CD4-positive, alpha-beta T cell treated with Interleukin-4 for 4 hours (primary cell): ENCODE data around the gene THAP7.

Source experiments
- DNase-seq: peaks from one replicate; pipeline ENCODE4 v3.0.0-alpha.2; 2020

The THAP7 gene

GRCh38 chr22:20962491-20962945 is 39.4 kb downstream of the THAP7 start:
- no peak for DNase-seq

- no peak for DNase-seq
Measured at GRCh38 chr22:20960609-20961008, 41.3 kb downstream of the THAP7 start.

DNA sequence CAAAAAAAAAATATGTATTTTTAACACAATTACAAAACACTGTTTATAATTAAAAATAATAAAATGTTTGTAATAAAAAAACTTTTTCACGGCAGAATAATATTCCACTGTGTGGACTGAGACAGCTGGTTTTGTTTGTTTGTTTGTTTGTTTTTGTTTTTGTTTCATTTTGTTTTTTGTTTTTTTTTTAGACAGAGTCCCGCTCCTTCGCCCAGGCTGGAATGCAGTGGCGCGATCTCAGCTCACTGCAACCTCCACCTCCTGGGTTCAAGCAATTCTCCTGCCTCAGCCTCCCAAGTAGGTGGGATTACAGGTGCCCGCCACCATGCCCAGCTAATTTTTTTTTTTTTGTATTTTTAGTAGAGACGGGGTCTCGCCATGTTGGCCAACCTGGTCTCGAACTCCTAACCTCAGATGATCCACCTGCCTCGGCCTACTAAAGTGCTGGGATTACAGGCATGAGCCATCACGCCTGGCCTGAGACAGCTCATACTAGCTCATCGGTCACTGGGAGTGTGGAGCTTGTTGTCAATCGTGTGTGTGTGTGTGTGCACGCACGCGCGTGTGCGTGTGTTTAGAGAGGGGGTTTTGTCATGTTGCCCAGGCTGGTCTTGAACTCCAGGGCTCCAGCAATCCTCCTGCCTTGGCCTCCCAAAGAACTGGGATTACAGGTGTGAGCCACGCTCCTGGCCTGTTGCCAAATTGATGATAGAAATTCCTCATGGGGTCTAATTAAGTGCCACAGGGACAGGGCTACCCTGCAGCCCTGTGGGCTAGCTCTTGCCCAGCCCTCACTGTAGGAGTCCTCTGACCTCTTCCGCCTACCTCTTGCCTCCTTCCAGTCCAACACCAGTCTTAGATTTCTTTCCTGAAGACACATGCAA is 42.1 kb downstream of the THAP7 start:
- DNase-seq, result no peak

- no peak for DNase-seq
Measured at GRCh38 chr22:20957683-20958431, 44.1 kb downstream of the THAP7 start.

DNA sequence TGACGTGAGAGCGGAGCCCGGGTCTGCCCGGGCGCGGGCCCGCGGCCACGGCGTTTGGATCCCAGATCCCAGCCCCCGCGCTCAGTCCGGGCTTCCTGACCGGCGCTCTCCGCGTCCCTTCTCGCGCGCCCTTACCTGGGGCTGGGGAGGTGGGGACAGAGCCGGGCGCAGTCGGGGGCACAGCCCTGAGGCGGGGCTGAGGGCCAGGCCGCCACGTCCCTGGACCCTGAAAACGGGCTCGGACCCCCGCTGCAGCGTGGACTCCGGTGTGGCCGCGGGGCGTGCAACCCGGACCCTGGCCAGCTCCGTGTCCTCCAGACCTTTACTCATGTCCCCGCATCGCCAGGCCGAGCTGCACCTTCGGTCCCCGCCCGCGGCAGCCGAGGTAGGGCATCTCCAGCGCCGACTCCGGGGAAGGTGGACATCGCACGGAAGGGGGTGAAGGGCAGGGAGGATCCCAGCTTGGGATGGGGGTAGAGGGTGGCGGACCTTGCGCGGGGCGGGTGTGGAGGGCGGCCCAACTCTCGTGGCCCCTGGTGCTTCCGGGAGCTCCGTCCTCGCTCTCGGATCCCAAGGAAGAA is 44.7 kb downstream of the THAP7 start:
- no peak for DNase-seq

DNA sequence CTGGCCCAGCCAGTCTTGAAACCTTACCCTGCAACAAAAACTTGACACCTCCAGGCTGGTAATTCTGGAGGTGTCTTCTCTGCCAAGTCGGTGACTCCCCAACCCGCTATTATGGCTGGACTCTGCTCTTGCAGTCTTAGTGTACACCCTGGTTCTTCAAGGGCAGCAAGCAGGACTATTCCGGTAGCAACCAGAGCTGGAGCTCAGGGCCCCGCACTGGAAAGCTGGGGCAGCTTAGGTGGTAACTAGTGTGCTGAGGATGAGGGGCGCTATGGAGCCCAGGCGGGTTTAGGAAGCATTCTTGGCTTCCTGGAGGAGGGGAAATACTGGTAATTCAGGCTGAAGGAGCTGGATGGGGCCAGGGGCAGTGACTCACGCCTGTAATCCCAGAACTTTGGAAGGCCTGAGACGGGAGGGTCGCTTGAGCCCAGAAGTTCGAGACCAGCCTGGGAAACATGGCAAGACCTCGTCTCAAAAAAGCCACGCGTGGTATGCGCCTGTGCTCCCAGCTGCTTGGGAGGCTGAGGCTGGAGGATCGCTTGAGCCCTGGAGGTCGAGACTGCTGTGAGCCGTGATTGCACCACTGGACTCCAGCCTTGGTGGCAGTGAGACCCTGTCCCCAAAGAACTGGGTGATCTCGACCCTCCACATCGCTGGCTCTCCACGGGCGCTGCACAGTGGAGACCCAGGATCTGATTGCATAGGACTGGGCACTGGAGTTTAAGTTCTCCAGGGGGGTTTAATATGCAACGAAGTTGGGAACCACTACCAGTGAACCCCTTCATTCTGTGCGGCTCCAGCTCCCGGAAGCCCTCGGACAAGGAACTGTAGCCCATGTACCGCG is 45.4 kb downstream of the THAP7 start:
- no peak for DNase-seq

- no peak for DNase-seq
Measured at GRCh38 chr22:20955548-20955947, 46.4 kb downstream of the THAP7 start.

DNA sequence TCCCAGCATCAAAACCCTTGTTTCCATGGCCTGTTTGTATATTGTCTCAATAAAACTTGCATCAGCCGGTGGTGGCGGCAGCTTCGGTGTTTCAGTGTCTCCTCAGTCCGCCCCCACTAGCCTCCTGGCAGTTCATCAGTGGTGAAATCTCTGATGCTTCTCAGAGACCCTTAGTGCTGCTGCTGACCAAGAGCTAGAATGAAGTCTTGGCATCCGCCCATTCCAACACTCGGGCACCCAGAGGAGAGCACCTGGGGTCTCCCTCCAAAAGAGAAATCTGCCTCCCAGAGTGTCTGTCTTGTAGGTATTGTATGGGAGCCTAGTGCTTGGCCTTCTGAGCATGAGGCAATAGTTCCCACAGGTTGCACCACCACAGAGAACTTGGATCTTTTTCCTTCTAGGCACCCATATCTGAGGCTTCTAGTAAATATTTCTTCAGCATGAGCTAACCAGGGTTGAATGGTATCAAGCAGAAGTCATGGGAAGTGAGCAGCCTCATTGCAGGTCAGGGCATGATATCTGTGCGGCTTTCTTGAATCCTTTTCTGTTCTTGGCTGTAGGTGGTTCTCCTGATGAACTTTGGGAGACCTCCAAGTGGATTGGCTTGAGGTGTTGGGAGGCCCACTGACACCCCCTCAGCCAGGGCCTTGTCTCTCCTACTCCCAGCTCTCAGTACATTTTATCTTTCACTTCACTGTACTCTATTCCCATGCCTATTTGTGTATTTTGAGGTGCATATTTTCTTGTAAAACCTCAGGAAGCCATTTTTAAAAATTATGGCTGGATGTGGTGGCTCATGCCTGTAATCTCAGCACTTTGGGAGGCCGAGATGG is 48.0 kb downstream of the THAP7 start:
- no peak for DNase-seq

DNA sequence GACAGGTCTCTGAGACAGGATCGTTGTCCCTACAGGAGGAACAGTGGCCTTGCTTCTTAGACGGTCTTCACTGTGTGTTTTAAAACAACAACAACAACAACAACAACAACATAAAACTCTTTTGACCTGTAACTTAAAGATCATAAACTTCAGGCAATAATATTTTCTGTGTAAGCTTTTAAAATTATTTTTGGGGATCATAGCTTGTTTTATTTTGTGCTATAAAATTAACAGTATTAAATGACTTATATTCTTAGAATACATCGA is 48.6 kb downstream of the THAP7 start:
- no peak for DNase-seq

- no peak for DNase-seq
Measured at GRCh38 chr22:20952544-20953341, 49.2 kb downstream of the THAP7 start.

GRCh38 chr22:20951932-20952380 is 50.0 kb downstream of the THAP7 start:
- DNase-seq, result no peak

DNA sequence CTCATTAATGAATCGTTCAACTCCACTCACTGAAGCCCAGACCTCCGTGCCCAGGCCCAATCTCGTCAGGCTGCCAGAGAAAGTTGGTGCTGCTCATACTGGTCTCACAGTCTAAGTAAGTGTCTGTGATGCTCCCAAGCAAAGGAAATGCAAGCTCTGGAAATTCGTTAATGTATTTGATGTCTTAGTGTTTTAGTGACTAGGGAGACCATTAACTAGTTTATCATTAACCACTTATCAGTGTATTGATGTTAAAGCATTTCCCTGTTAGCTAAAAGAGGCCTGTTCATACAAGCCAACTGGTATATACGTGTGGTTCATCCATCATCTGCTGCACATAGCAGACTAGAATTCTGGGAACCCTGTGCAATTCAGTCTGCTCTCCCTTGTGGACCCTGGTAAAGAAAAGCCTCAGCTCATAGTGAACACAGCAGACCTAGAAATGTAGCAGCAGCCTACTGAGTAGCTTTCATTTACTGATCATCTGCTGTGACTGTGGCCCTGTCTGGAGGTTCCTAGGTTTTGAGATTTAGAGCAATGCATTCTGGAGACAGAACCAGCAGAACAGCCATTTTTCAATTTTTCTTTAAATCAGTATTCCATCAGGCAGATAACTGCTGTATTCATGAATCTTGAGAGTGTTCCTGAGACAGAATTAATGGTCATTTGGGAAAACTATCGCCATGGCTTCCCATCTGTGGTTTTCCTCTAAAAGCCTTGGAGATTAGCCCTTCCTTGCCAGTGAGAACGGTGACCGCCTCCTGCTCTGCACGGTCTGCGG is 50.6 kb downstream of the THAP7 start:
- no peak for DNase-seq

DNA sequence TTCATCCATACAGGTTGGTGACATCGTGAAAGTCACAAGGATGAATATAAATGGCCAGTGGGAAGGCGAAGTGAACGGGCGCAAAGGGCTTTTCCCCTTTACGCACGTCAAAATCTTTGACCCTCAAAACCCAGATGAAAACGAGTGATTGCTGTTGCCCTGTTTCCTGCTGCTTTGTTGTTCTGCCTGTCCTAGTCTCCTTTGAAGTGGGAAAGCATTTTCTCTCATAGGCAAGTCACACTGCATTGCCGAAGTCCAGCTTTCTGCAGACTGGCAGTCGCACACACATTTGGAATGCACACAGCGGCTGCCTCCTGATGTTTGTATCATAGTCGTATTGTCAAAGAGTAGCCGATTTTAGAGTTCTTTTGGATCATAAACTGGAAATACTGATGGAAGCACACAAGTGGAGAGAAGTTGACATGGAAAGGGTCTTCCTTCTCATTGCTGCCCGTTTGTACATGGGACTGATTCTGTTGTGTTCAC is 52.2 kb downstream of the THAP7 start:
- DNase-seq, result no peak
